T-helper 1 cell treated with Interleukin-12 subunit alpha and Interleukin-12 subunit beta and Interleukin-4 antibody, amounts not matched to agents 30 μg/mL and 1 μg/mL, for 36 hours (primary cell): ENCODE data around the gene FZD10.

Source experiments
- H3K27ac Mint-ChIP-seq: one replicate; pipeline ENCODE4 v1.8.0; 2021; ENCODE audit warnings: mild to moderate bottlenecking, mixed read lengths
- H3K27me3 Mint-ChIP-seq: one replicate; pipeline ENCODE4 v1.8.0; 2021; ENCODE audit warnings: low read depth, mixed read lengths
- H3K36me3 Mint-ChIP-seq: one replicate; pipeline ENCODE4 v1.8.0; 2021; ENCODE audit warnings: low read depth, mixed read lengths
- H3K4me1 Mint-ChIP-seq: one replicate; pipeline ENCODE4 v1.8.0; 2021; ENCODE audit warnings: low read depth, mixed read lengths
- H3K4me3 Mint-ChIP-seq: one replicate; pipeline ENCODE4 v1.8.0; 2021; ENCODE audit warnings: mild to moderate bottlenecking, moderate library complexity, mixed read lengths
- H3K9me3 Mint-ChIP-seq: one replicate; pipeline ENCODE4 v1.8.0; 2021; ENCODE audit warnings: mixed read lengths

The FZD10 gene

GRCh38 chr12:130139567-130140421, 22.5 kb upstream of the FZD10 start:
- no peaks in the 10 kb centered on the region for H3K4me1 Mint-ChIP-seq
- H3K9me3 Mint-ChIP-seq: peaks cover 6% of the 10 kb centered on the region
- no peak overlapping the region for H3K4me3 Mint-ChIP-seq
- H3K27me3 Mint-ChIP-seq: no peaks in the 10 kb centered on the region
- no peaks in the 10 kb centered on the region for H3K36me3 Mint-ChIP-seq
- H3K27ac Mint-ChIP-seq: no peak overlapping the region

GRCh38 chr12:130141105-130141504, 21.2 kb upstream of the FZD10 start:
- H3K27ac Mint-ChIP-seq: no peak overlapping the region
- H3K4me3 Mint-ChIP-seq: no peak overlapping the region
- no peaks in the 10 kb centered on the region for H3K4me1 Mint-ChIP-seq
- H3K36me3 Mint-ChIP-seq: no peaks in the 10 kb centered on the region
- no peaks in the 10 kb centered on the region for H3K9me3 Mint-ChIP-seq
- no peaks in the 10 kb centered on the region for H3K27me3 Mint-ChIP-seq

- no peaks in the 10 kb centered on the region for H3K9me3 Mint-ChIP-seq
- no peaks in the 10 kb centered on the region for H3K27me3 Mint-ChIP-seq
- no peak overlapping the region for H3K4me3 Mint-ChIP-seq
- H3K27ac Mint-ChIP-seq: no peak overlapping the region
- H3K4me1 Mint-ChIP-seq: no peaks in the 10 kb centered on the region
- no peaks in the 10 kb centered on the region for H3K36me3 Mint-ChIP-seq
Measured at GRCh38 chr12:130141901-130142683, 20.2 kb upstream of the FZD10 start.

GRCh38 chr12:130142736-130143135, 19.5 kb upstream of the FZD10 start:
- Mint-ChIP-seq H3K27ac (no peak overlapping the region), H3K4me1 (no peaks in the 10 kb centered on the region)

GRCh38 chr12:130143136-130143535, 19.1 kb upstream of the FZD10 start:
- Mint-ChIP-seq H3K9me3 (no peaks in the 10 kb centered on the region), H3K36me3 (no peaks in the 10 kb centered on the region), H3K4me1 (no peaks in the 10 kb centered on the region), H3K4me3 (no peak overlapping the region), H3K27me3 (no peaks in the 10 kb centered on the region), H3K27ac (no peak overlapping the region)

More at GRCh38 chr12:130142736-130143135, 19.5 kb upstream of the FZD10 start:
- no peaks in the 10 kb centered on the region for H3K36me3 Mint-ChIP-seq
- H3K4me3 Mint-ChIP-seq: no peak overlapping the region
- H3K9me3 Mint-ChIP-seq: no peaks in the 10 kb centered on the region
- H3K27me3 Mint-ChIP-seq: no peaks in the 10 kb centered on the region

DNA sequence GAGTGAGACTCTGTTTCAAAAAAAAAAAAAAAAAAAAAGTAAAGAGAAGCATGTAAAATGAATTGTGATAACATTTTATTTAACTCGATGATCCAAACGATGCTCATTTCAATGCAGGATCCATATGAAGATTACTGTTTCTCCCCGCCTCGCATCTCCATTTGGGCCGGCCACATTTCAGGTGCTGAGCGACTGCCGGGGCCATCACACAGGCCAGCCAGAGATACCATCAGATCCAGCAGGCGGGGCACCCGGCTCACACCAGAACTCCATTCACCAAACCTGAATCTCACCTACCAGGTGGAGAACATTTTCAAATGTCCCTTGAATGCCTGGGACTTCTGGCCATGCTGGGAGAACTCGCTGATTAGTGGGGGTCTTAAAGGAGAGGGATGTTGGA, 18.0 kb upstream of the FZD10 start:
- Mint-ChIP-seq H3K9me3 (no peaks in the 10 kb centered on the region), H3K36me3 (no peaks in the 10 kb centered on the region), H3K27me3 (no peaks in the 10 kb centered on the region), H3K27ac (no peak overlapping the region), H3K4me3 (no peak overlapping the region), H3K4me1 (no peaks in the 10 kb centered on the region)

- no peak overlapping the region for H3K27ac Mint-ChIP-seq
- H3K4me1 Mint-ChIP-seq: no peaks in the 10 kb centered on the region
- H3K4me3 Mint-ChIP-seq: no peak overlapping the region
- no peaks in the 10 kb centered on the region for H3K27me3 Mint-ChIP-seq
- no peaks in the 10 kb centered on the region for H3K36me3 Mint-ChIP-seq
- H3K9me3 Mint-ChIP-seq: no peaks in the 10 kb centered on the region
Measured at GRCh38 chr12:130145731-130146130, 16.5 kb upstream of the FZD10 start.

DNA sequence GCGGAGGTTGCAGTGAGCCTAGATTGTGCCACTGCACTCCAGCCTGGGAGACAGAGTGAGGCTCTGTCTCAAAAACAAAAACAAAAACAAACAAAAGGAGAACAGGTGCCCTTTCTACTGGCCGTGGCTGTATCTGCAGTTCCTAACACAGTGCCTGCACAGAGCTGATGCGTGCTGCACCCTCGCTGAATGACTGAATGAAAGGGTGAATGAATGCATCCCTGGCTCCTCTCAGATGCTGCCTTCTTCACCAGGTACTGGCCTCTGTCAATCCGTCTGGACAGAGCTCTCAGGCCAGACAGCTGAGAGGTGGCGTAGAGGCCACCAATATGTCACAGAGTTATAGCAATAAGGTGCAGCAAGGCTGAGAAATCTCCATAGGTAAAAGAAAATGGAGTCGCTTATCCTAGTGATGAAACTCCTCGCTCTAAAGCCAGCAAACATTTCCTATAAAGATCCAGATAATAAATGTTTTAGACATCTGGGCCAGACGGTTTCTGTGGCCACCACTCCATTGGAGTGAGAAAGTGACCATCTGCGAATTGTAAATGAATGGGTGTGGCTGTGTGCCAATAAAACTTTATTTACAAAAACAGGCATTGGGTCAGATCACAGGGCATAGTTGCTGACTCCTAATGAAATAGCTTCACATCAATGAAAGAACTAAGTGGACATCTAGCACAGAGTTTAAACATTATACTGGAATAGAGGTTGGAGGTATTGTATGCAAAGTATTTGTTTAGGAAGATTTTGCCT, 15.9 kb upstream of the FZD10 start:
- Mint-ChIP-seq H3K4me1 (no peaks in the 10 kb centered on the region), H3K27ac (no peak overlapping the region), H3K36me3 (no peaks in the 10 kb centered on the region), H3K9me3 (no peaks in the 10 kb centered on the region), H3K27me3 (no peaks in the 10 kb centered on the region), H3K4me3 (no peak overlapping the region)

DNA sequence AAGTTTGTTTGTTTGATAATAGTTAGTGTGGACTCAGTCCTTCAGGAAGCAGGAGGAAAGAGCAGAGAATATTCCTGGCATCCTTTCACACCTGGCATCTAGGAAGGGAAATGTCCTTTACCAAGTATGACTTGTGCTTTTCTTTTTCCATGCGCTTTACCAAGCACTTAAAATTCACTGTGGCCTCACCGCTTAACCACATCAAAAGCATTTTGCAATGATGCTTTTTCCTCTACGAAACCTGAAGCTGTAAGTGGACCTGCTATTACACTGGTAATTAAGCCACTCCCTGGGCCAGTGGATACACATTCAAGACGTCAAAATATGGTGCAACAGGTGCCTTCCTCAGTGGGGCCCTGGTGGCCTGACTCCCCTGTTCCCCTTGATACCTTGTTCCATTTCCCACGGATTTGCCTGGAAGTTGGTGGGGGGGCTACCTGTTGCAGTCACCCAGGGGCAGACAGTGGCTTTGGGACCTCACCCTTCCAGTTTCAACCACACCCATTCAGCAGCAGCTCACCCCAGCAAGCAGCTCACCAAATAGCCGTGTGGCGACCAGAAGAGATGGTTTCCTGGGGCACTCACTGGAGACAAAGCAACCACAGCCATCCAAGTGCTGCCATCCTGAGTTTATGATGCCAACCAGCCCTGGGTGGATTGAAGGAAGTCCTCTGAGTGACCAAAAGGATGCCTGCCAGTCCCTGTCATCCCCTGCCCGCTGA, 14.2 kb upstream of the FZD10 start:
- Mint-ChIP-seq H3K4me1 (no peaks in the 10 kb centered on the region), H3K4me3 (no peak overlapping the region)

GRCh38 chr12:130151846-130152245, 10.4 kb upstream of the FZD10 start:
- H3K36me3 Mint-ChIP-seq: no peaks in the 10 kb centered on the region

More for the DNA sequence above, 14.2 kb upstream of the FZD10 start:
- no peaks in the 10 kb centered on the region for H3K9me3 Mint-ChIP-seq
- no peaks in the 10 kb centered on the region for H3K36me3 Mint-ChIP-seq
- H3K27ac Mint-ChIP-seq: no peak overlapping the region
- H3K27me3 Mint-ChIP-seq: no peaks in the 10 kb centered on the region

DNA sequence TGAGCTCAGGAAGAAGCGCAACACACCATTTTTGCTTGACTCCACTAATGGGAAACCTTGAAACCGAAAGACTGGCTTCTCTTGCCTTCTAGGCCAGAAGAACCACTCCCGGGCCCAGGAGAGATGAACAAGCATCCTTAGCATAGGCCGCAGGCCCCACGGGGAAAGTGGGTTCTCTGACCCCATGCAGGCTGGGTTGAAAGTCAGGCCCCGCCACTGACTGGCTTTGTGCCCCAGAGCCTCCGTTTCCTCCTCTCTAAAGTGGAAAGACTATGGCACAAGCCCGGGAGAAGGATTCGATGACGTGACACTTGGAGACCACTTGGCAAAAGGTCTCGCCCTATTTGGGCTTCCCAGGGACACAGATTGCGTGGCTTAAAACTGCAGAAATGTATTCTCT, 9.9 kb upstream of the FZD10 start:
- no peaks in the 10 kb centered on the region for H3K9me3 Mint-ChIP-seq
- H3K4me1 Mint-ChIP-seq: no peaks in the 10 kb centered on the region
- no peak overlapping the region for H3K4me3 Mint-ChIP-seq
- H3K27me3 Mint-ChIP-seq: peaks cover 7% of the 10 kb centered on the region
- no peak overlapping the region for H3K27ac Mint-ChIP-seq
- no peaks in the 10 kb centered on the region for H3K36me3 Mint-ChIP-seq

More at GRCh38 chr12:130151846-130152245, 10.4 kb upstream of the FZD10 start:
- Mint-ChIP-seq H3K4me3 (no peak overlapping the region), H3K9me3 (no peaks in the 10 kb centered on the region), H3K4me1 (no peaks in the 10 kb centered on the region), H3K27me3 (peaks cover 4% of the 10 kb centered on the region), H3K27ac (no peak overlapping the region)

GRCh38 chr12:130153803-130154202, 8.5 kb upstream of the FZD10 start:
- H3K4me1 Mint-ChIP-seq: no peaks in the 10 kb centered on the region
- H3K36me3 Mint-ChIP-seq: no peaks in the 10 kb centered on the region
- H3K27ac Mint-ChIP-seq: no peak overlapping the region
- H3K4me3 Mint-ChIP-seq: no peak overlapping the region
- H3K9me3 Mint-ChIP-seq: no peaks in the 10 kb centered on the region
- H3K27me3 Mint-ChIP-seq: peaks cover 7% of the 10 kb centered on the region

GRCh38 chr12:130154276-130155070, 7.8 kb upstream of the FZD10 start:
- Mint-ChIP-seq H3K27ac (no peak overlapping the region), H3K9me3 (no peaks in the 10 kb centered on the region), H3K4me1 (no peaks in the 10 kb centered on the region), H3K36me3 (no peaks in the 10 kb centered on the region), H3K4me3 (no peak overlapping the region), H3K27me3 (peaks cover 7% of the 10 kb centered on the region)
